Putamen (tissue), 1 donor: ENCODE measurements around the gene OASL.
"Not testable (repeated sequence)": the region's sequence is repeated elsewhere in the genome, so short reads cannot be mapped to it uniquely, and the experiment has no call there.

ENCODE experiments used
- DNase-seq: peaks from one replicate; pipeline ENCODE4 v3.0.0-alpha.2; 2016; ENCODE audit warnings: low spot score

Gene OASL

GRCh38 chr12:121059031-121059898, 20.2 kb upstream of the OASL start:
- no peak for DNase-seq

GRCh38 chr12:121057794-121058193, 18.7 kb upstream of the OASL start:
- DNase-seq: no peak

GRCh38 chr12:121053706-121054105, 14.7 kb upstream of the OASL start:
- DNase-seq: no peak

GRCh38 chr12:121050725-121051124, 11.7 kb upstream of the OASL start:
- DNase-seq: no peak

GRCh38 chr12:121048442-121048841, 9.4 kb upstream of the OASL start:
- no peak for DNase-seq

- DNase-seq: not testable (repeated sequence)
Observed at GRCh38 chr12:121047400-121047799, 8.4 kb upstream of the OASL start.

GRCh38 chr12:121043067-121043466, 4.0 kb upstream of the OASL start:
- DNase-seq: no peak

GRCh38 chr12:121036810-121037326, 2.2 kb downstream of the OASL start:
- no peak for DNase-seq

GRCh38 chr12:121034616-121035305, 4.3 kb downstream of the OASL start:
- DNase-seq: no peak

GRCh38 chr12:121033625-121034349, 5.3 kb downstream of the OASL start:
- DNase-seq: no peak

GRCh38 chr12:121030576-121031212, 8.4 kb downstream of the OASL start:
- DNase-seq: no peak

GRCh38 chr12:121026274-121027045, 12.6 kb downstream of the OASL start:
- no peak for DNase-seq

GRCh38 chr12:121025442-121026226, 13.4 kb downstream of the OASL start:
- no peak for DNase-seq

GRCh38 chr12:121023799-121024198, 15.2 kb downstream of the OASL start:
- DNase-seq: no peak

GRCh38 chr12:121022713-121023112, 16.3 kb downstream of the OASL start:
- DNase-seq: no peak

- no peak for DNase-seq
Observed at GRCh38 chr12:121021754-121022153, 17.3 kb downstream of the OASL start.

- DNase-seq: no peak
Observed at GRCh38 chr12:121018860-121019617, 20.0 kb downstream of the OASL start.

GRCh38 chr12:121017966-121018491, 21.0 kb downstream of the OASL start:
- DNase-seq: no peak
